K562 (cell line): Measurements from ENCODE around the gene VDR. TPM values are rescaled to one million over a fixed set of nuclear protein-coding genes. Genes with fewer than 3 reads are reported as not detected.
A peak's percentile ranks its signal among the peaks of the same experiment; 100 is the strongest.

Experiments used
- DNMT1 ChIP-seq: fragments of 450-650 bp; IDR thresholded peaks from 2 replicates; pipeline ENCODE4 v1.6.1; 2016; ENCODE audit warnings: antibody characterized with exemption, mild to moderate bottlenecking
- ETS1 ChIP-seq: conservative IDR thresholded peaks from 2 replicates; pipeline ENCODE4 v1.6.1; 2011; ENCODE audit warnings: low read depth, mild to moderate bottlenecking, low read length; ENCODE audit not compliant: control insufficient read depth
- MAZ ChIP-seq, 2 experiments: fragments of 450-650 bp in 1 of 2; sonication (generic) in 1 of 2; formaldehyde crosslinking; IDR thresholded peaks in 1 of 2; conservative IDR thresholded peaks in 1 of 2; 2 replicates each; pipeline versions ENCODE4 v1.4.0 to v1.5.0; 2020; ENCODE audit warnings: mild to moderate bottlenecking in 1 of 2, missing genetic modification reagents in 1 of 2
- MTF1 ChIP-seq: fragments of 250-450 bp; sonication (Bioruptor Pico); IDR thresholded peaks from 2 replicates; pipeline ENCODE4 v1.9.0; 2021; ENCODE audit warnings: moderate library complexity, mild to moderate bottlenecking, inconsistent platforms, borderline replicate concordance
- NFXL1 ChIP-seq: fragments of 450-650 bp; formaldehyde crosslinking; IDR thresholded peaks from 2 replicates; pipeline ENCODE4 v1.4.0; 2021; ENCODE audit warnings: mild to moderate bottlenecking
- POLR2G ChIP-seq: fragments of 200-400 bp; formaldehyde crosslinking; IDR thresholded peaks from 2 replicates; pipeline ENCODE4 v1.6.1; 2017; ENCODE audit warnings: low read depth, mild to moderate bottlenecking, antibody characterized with exemption, low read length, moderate library complexity
- RNF2 ChIP-seq: sonication (generic); IDR thresholded peaks from 2 replicates; pipeline ENCODE4 v1.6.1; 2016
- SETDB1 ChIP-seq: IDR thresholded peaks from one replicate; pipeline ENCODE4 v1.6.1; 2012; ENCODE audit warnings: low read length, control low read depth, inconsistent platforms
- SIX5 ChIP-seq, 2 experiments: IDR thresholded peaks; 2 replicates each; pipeline ENCODE4 v1.6.1; 2011; ENCODE audit warnings: low read length in 2 of 2, borderline replicate concordance in 1 of 2, low read depth in 1 of 2, mild to moderate bottlenecking in 1 of 2, moderate library complexity in 1 of 2; ENCODE audit not compliant: insufficient read depth in 1 of 2
- TAF1 ChIP-seq: IDR thresholded peaks from 2 replicates; pipeline ENCODE4 v1.6.1; 2011; ENCODE audit warnings: mild to moderate bottlenecking, low read length, moderate library complexity; ENCODE audit not compliant: insufficient read depth, control insufficient read depth, severe bottlenecking; ENCODE audit errors: extremely low read depth
- TSC22D4 ChIP-seq: fragments of 450-650 bp; IDR thresholded peaks from 2 replicates; pipeline ENCODE4 v1.6.1; 2016; ENCODE audit warnings: missing genetic modification characterization, missing biosample characterization, control low read depth
- XRCC3 ChIP-seq: fragments of 450-650 bp; IDR thresholded peaks from 2 replicates; pipeline ENCODE4 v1.6.1; 2017; ENCODE audit warnings: mild to moderate bottlenecking, moderate library complexity
- polyA plus RNA-seq, 8 experiments: library from polyadenylated mRNA; depleted of rRNA in 4 of 8; stranded (reverse) in 5 of 8; unstranded in 3 of 8; fragments of >200 nt; fragmentation: Nextera tagmentation in 2 of 8; fragmentation: Illumina TruSeq in 1 of 8; extraction: Ambion mirVana in 2 of 8; extraction: Trizol in 1 of 8; gene quantifications; 2 replicates each; pipeline versions ENCODE4 v1.2.1 to v1.2.3, GENCODE V29; 2011 to 2014; ENCODE audit warnings: inconsistent platforms in 1 of 8, missing spikeins in 1 of 8
- total RNA-seq, 7 experiments: library from RNA; depleted of rRNA in 6 of 7; stranded (reverse); fragments of >200 nt in 6 of 7; fragmentation: Illumina TruSeq in 2 of 7; extraction: Trizol in 2 of 7; gene quantifications; 2 replicates each; pipeline versions ENCODE4 v1.2.1 to v1.2.3, GENCODE V29; 2011 to 2021; ENCODE audit warnings: low replicate concordance in 1 of 7
- TF ChIP-seq, protein P1 (sequence below): fragments of 450-650 bp; formaldehyde crosslinking; IDR thresholded peaks from 2 replicates; pipeline ENCODE4 v1.4.0; 2020; ENCODE audit warnings: mild to moderate bottlenecking, moderate library complexity

The VDR gene
- total and polyA plus RNA-seq, 9 of the 15 experiments (the other 6 are each of a cell fraction or from before 2014, with no cell fraction given) = 0.61 to 4.8 (median 2.0) TPM

- TF ChIP-seq, protein P1, sequence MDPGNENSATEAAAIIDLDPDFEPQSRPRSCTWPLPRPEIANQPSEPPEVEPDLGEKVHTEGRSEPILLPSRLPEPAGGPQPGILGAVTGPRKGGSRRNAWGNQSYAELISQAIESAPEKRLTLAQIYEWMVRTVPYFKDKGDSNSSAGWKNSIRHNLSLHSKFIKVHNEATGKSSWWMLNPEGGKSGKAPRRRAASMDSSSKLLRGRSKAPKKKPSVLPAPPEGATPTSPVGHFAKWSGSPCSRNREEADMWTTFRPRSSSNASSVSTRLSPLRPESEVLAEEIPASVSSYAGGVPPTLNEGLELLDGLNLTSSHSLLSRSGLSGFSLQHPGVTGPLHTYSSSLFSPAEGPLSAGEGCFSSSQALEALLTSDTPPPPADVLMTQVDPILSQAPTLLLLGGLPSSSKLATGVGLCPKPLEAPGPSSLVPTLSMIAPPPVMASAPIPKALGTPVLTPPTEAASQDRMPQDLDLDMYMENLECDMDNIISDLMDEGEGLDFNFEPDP = 0 out of 2 replicates have a peak, but pooled peaks have one; percentile 25
- TF ChIP-seq RNF2 = no peak
- peak in 1 of 2 experiments; percentile 36; a peak in 1 of 4 replicates for TF ChIP-seq MAZ (CRISPR knock-in tag; conservative IDR thresholded peaks at IDR 0.05 in 1 of 2, IDR thresholded peaks at IDR 0.05 in 1 of 2)
- TF ChIP-seq NFXL1 (CRISPR knock-in tag) = no peak
- no peak for TF ChIP-seq TSC22D4 (tag)
- no peak for TF ChIP-seq MTF1
- no peak for TF ChIP-seq XRCC3
- no peak for TF ChIP-seq DNMT1
- peak; percentile 48 for TF ChIP-seq TAF1
- TF ChIP-seq SIX5 (IDR thresholded peaks at IDR 0.05; ENCODE audit: borderline replicate concordance in 1 of 2, insufficient read depth in 1 of 2, low read depth in 1 of 2, low read length in 2 of 2) = no peak
- TF ChIP-seq SETDB1 = no peak
- peak; percentile 74 for TF ChIP-seq POLR2G
- peak; percentile 23; the same call in 1 of the 2 replicates for TF ChIP-seq ETS1
These were observed at the start of gene VDR (continued) for GRCh38 chr12:47904713-47905709.
